Fibroblast of the conjunctiva (primary cell): ENCODE data around the gene NLRC3.

Experiments used
- DNase-seq: peaks from one replicate; pipeline ENCODE4 v3.0.0-alpha.2; 2010; ENCODE audit warnings: low read depth

Gene NLRC3

GRCh38 chr16:3580251-3580651 is 3.0 kb upstream of the NLRC3 start:
- DNase-seq: no peak

- DNase-seq: no peak
These were observed 2.6 kb upstream of the NLRC3 start for GRCh38 chr16:3579776-3580175.

- DNase-seq: no peak
These were observed 1.7 kb upstream of the NLRC3 start for GRCh38 chr16:3578610-3579551.

GRCh38 chr16:3578121-3578520 is 918 bp upstream of the NLRC3 start:
- no peak for DNase-seq

GRCh38 chr16:3576211-3576610 is 992 bp downstream of the NLRC3 start:
- DNase-seq: no peak

GRCh38 chr16:3575491-3575890 is 1.7 kb downstream of the NLRC3 start:
- DNase-seq: no peak

- no peak for DNase-seq
These were observed 3.0 kb downstream of the NLRC3 start for GRCh38 chr16:3574195-3574594.

- no peak for DNase-seq
These were observed 3.9 kb downstream of the NLRC3 start for GRCh38 chr16:3573146-3573815.

GRCh38 chr16:3570420-3571062 is 6.7 kb downstream of the NLRC3 start:
- DNase-seq: no peak

GRCh38 chr16:3569851-3570250 is 7.4 kb downstream of the NLRC3 start:
- DNase-seq: no peak

GRCh38 chr16:3566990-3567389 is 10.2 kb downstream of the NLRC3 start:
- no peak for DNase-seq

- no peak for DNase-seq
These were observed 12.4 kb downstream of the NLRC3 start for GRCh38 chr16:3564889-3565141.

- DNase-seq: no peak
These were observed 12.9 kb downstream of the NLRC3 start for GRCh38 chr16:3564130-3564888.

- no peak for DNase-seq
These were observed 14.2 kb downstream of the NLRC3 start for GRCh38 chr16:3562914-3563480.

- DNase-seq: no peak
These were observed 15.6 kb downstream of the NLRC3 start for GRCh38 chr16:3561626-3562025.

- DNase-seq: no peak
These were observed 22.8 kb downstream of the NLRC3 start for GRCh38 chr16:3554351-3554928.

GRCh38 chr16:3553138-3553923 is 23.9 kb downstream of the NLRC3 start:
- no peak for DNase-seq

- no peak for DNase-seq
These were observed 26.1 kb downstream of the NLRC3 start for GRCh38 chr16:3550851-3551847.

GRCh38 chr16:3549906-3550305 is 27.3 kb downstream of the NLRC3 start:
- DNase-seq: no peak

GRCh38 chr16:3548859-3549258 is 28.3 kb downstream of the NLRC3 start:
- no peak for DNase-seq
